Glutamatergic neuron (in vitro differentiated cells): Measurements from ENCODE around the gene ACSF2. TPM values are rescaled to one million over a fixed set of nuclear protein-coding genes. Genes with fewer than 3 reads are reported as not detected.

ENCODE experiments used
- DNase-seq: peaks from one replicate; pipeline ENCODE4 v3.0.0; 2022
- H3K27ac Mint-ChIP-seq: one replicate; pipeline ENCODE4 v1.8.0; 2020; ENCODE audit warnings: mild to moderate bottlenecking, mixed read lengths, inconsistent platforms; ENCODE audit not compliant: unreplicated experiment
- H3K27me3 Mint-ChIP-seq: one replicate; pipeline ENCODE4 v1.8.0; 2020; ENCODE audit warnings: mild to moderate bottlenecking, moderate library complexity, mixed read lengths, inconsistent platforms; ENCODE audit not compliant: unreplicated experiment
- H3K36me3 Mint-ChIP-seq: one replicate; pipeline ENCODE4 v1.8.0; 2020; ENCODE audit warnings: mild to moderate bottlenecking, mixed read lengths, inconsistent platforms; ENCODE audit not compliant: unreplicated experiment
- H3K4me1 Mint-ChIP-seq: one replicate; pipeline ENCODE4 v1.8.0; 2020; ENCODE audit warnings: mild to moderate bottlenecking, low read depth, mixed read lengths, inconsistent platforms; ENCODE audit not compliant: unreplicated experiment
- H3K4me3 Mint-ChIP-seq: one replicate; pipeline ENCODE4 v1.8.0; 2020; ENCODE audit warnings: mild to moderate bottlenecking, mixed read lengths, inconsistent platforms; ENCODE audit not compliant: unreplicated experiment
- H3K9me3 Mint-ChIP-seq: one replicate; pipeline ENCODE4 v1.8.0; 2020; ENCODE audit warnings: mild to moderate bottlenecking, moderate library complexity, mixed read lengths, inconsistent platforms; ENCODE audit not compliant: unreplicated experiment
- CTCF ChIP-seq: fragments of 200-600 bp; sonication (generic); IDR thresholded peaks from one replicate; pipeline ENCODE4 v1.5.0; 2021; ENCODE audit not compliant: partially characterized antibody, unreplicated experiment
- total RNA-seq: library from RNA; stranded (reverse); fragmentation: NEBNext Ultra II Directional; extraction: Animal tissue kit (Norgen Biotek cat#: 25700); gene quantifications from one replicate; pipeline ENCODE4 v1.2.1, GENCODE V29; 2021; ENCODE audit not compliant: unreplicated experiment

ACSF2 gene
- total RNA-seq, 1 donor from 2014 or later: 52.2 TPM

GRCh38 chr17:50523208-50523607 lies 97.2 kb downstream of the ACSF2 start:
- Mint-ChIP-seq H3K36me3 (no peaks in the 10 kb centered on the region), H3K27me3 (no peaks in the 10 kb centered on the region), H3K4me1 (peaks cover 13% of the 10 kb centered on the region), H3K4me3 (no peak overlapping the region), H3K9me3 (no peaks in the 10 kb centered on the region), H3K27ac (no peak overlapping the region)
- DNase-seq: no peak
- no peak for TF ChIP-seq CTCF

Other genes with a start within 250 kb of the ACSF2 start
- 10.1 TPM for gene COL1A1, start 224.6 kb upstream of the ACSF2 start, total RNA-seq
- not detected for gene TMEM92, start 151.8 kb upstream of the ACSF2 start, total RNA-seq
- 11.0 TPM for gene XYLT2, start 80.1 kb upstream of the ACSF2 start, total RNA-seq
- 77.2 TPM for gene MRPL27, start 53.0 kb upstream of the ACSF2 start, total RNA-seq
- gene EME1, start 53.0 kb upstream of the ACSF2 start, total RNA-seq: 4.7 TPM
- gene LRRC59, start 28.7 kb upstream of the ACSF2 start, total RNA-seq: 73.9 TPM
- not detected for gene CHAD, start 42.7 kb downstream of the ACSF2 start, total RNA-seq
- gene RSAD1, start 52.6 kb downstream of the ACSF2 start, total RNA-seq: 22.0 TPM
- 2.5 TPM for gene MYCBPAP, start 82.2 kb downstream of the ACSF2 start, total RNA-seq
- 0.12 TPM for gene EPN3, start 106.5 kb downstream of the ACSF2 start, total RNA-seq
- 14.0 TPM for gene SPATA20, start 121.0 kb downstream of the ACSF2 start, total RNA-seq
- 2.2 TPM for gene CACNA1G, start 134.5 kb downstream of the ACSF2 start, total RNA-seq
- gene ABCC3, start 208.7 kb downstream of the ACSF2 start, total RNA-seq: not detected